GM18505 (cell line): ENCODE measurements around the gene CELA2B.
"Not testable (repeated sequence)": the region's sequence is repeated elsewhere in the genome, so short reads cannot be mapped to it uniquely, and the experiment has no call there.

ENCODE experiments used
- ATAC-seq: cut with Tn5 transposase; IDR thresholded peaks from one replicate; pipeline ENCODE4 v1.9.1; 2021; ENCODE audit not compliant: unreplicated experiment
- POLR2A ChIP-seq: IDR thresholded peaks from 4 replicates; pipeline ENCODE4 v1.6.1; 2011; ENCODE audit warnings: borderline replicate concordance; ENCODE audit not compliant: insufficient read depth, insufficient read length; ENCODE audit errors: extremely low read depth

The CELA2B gene

GRCh38 chr1:15488371-15488770 lies 12.5 kb downstream of the CELA2B start:
- no peak for TF ChIP-seq POLR2A
- no peak for ATAC-seq

- TF ChIP-seq POLR2A: no peak
- ATAC-seq: no peak
Observed at GRCh38 chr1:15489052-15489736, 13.3 kb downstream of the CELA2B start.

GRCh38 chr1:15491010-15491409 lies 15.1 kb downstream of the CELA2B start:
- not testable (repeated sequence) for ATAC-seq

- no peak for ATAC-seq
- TF ChIP-seq POLR2A: no peak
Observed at GRCh38 chr1:15492596-15492995, 16.7 kb downstream of the CELA2B start.

GRCh38 chr1:15493869-15494390 lies 18.0 kb downstream of the CELA2B start:
- no peak for TF ChIP-seq POLR2A
- ATAC-seq: no peak

GRCh38 chr1:15500184-15501178 lies 24.6 kb downstream of the CELA2B start:
- no peak for TF ChIP-seq POLR2A

GRCh38 chr1:15501208-15502032 lies 25.5 kb downstream of the CELA2B start:
- no peak for TF ChIP-seq POLR2A
- no peak for ATAC-seq

More at GRCh38 chr1:15500184-15501178, 24.6 kb downstream of the CELA2B start:
- no peak for ATAC-seq

- no peak for TF ChIP-seq POLR2A
- no peak for ATAC-seq
Observed at GRCh38 chr1:15504436-15504835, 28.5 kb downstream of the CELA2B start.

- ATAC-seq: no peak
- TF ChIP-seq POLR2A: no peak
Observed at GRCh38 chr1:15506831-15507230, 30.9 kb downstream of the CELA2B start.

GRCh38 chr1:15507278-15507677 lies 31.4 kb downstream of the CELA2B start:
- no peak for ATAC-seq
- TF ChIP-seq POLR2A: no peak

- TF ChIP-seq POLR2A: no peak
- ATAC-seq: no peak
Observed at GRCh38 chr1:15508700-15509487, 33.0 kb downstream of the CELA2B start.

- ATAC-seq: no peak
- TF ChIP-seq POLR2A: no peak
Observed at GRCh38 chr1:15509586-15509985, 33.7 kb downstream of the CELA2B start.

- TF ChIP-seq POLR2A: no peak
- ATAC-seq: no peak
Observed at GRCh38 chr1:15510611-15511405, 34.9 kb downstream of the CELA2B start.
